K562 (cell line): Measurements from ENCODE around the gene DBNDD1. TPM values are rescaled to one million over a fixed set of nuclear protein-coding genes. Genes with fewer than 3 reads are reported as not detected.
"Not testable (repeated sequence)": the region's sequence is repeated elsewhere in the genome, so short reads cannot be mapped to it uniquely, and the experiment has no call there.

Experiments
- ATF2 ChIP-seq: sonication (generic); formaldehyde crosslinking; IDR thresholded peaks from 2 replicates; pipeline ENCODE4 v1.8.1; 2022; ENCODE audit warnings: missing genetic modification reagents
- BRD9 ChIP-seq: fragments of 450-650 bp; IDR thresholded peaks from 2 replicates; pipeline ENCODE4 v1.6.1; 2018; ENCODE audit warnings: low read depth; ENCODE audit not compliant: partially characterized antibody
- C11orf30 ChIP-seq: fragments of 450-650 bp; IDR thresholded peaks from 2 replicates; pipeline ENCODE4 v1.6.1; 2016; ENCODE audit warnings: low read depth, mild to moderate bottlenecking
- CBFA2T3 ChIP-seq: fragments of 450-650 bp; IDR thresholded peaks from 2 replicates; pipeline ENCODE4 v1.6.1; 2017
- CEBPG ChIP-seq, 3 experiments: fragments of 200-800 bp in 1 of 3; sonication (Bioruptor generic) in 1 of 3; sonication (generic) in 1 of 3; formaldehyde crosslinking in 1 of 3; IDR thresholded peaks in 2 of 3; conservative IDR thresholded peaks in 1 of 3; 2 replicates each; pipeline versions ENCODE4 v1.6.1 to v1.8.0; 2016 to 2022; ENCODE audit warnings: missing compliant biosample characterization in 2 of 3, missing genetic modification characterization in 2 of 3, mild to moderate bottlenecking in 1 of 3, missing genetic modification reagents in 1 of 3
- E2F1 ChIP-seq: sonication (generic); formaldehyde crosslinking; IDR thresholded peaks from 2 replicates; pipeline ENCODE4 v1.8.1; 2023; ENCODE audit warnings: mild to moderate bottlenecking, missing genetic modification reagents, moderate library complexity
- ETV6 ChIP-seq, 3 experiments: fragments of 150-350 bp in 1 of 3; sonication (generic) in 1 of 3; formaldehyde crosslinking in 1 of 3; IDR thresholded peaks; 2 replicates each; pipeline versions ENCODE4 v1.6.1 to v1.8.0; 2014 to 2022; ENCODE audit warnings: borderline replicate concordance in 2 of 3, low read depth in 2 of 3, antibody characterized with exemption in 1 of 3, low read length in 1 of 3, mild to moderate bottlenecking in 1 of 3, missing genetic modification reagents in 1 of 3
- HDAC3 ChIP-seq: fragments of 450-650 bp; IDR thresholded peaks from 2 replicates; pipeline ENCODE4 v1.6.1; 2018; ENCODE audit warnings: borderline replicate concordance, mild to moderate bottlenecking, moderate library complexity; ENCODE audit not compliant: partially characterized antibody
- NR2C1 ChIP-seq, 2 experiments: fragments of 450-650 bp; IDR thresholded peaks; 2 replicates each; pipeline ENCODE4 v1.6.1; 2017; ENCODE audit warnings: mild to moderate bottlenecking in 2 of 2, antibody characterized with exemption in 1 of 2, inconsistent platforms in 1 of 2, missing compliant biosample characterization in 1 of 2, missing genetic modification characterization in 1 of 2
- POLR2AphosphoS5 ChIP-seq: IDR thresholded peaks from 2 replicates; pipeline ENCODE4 v1.6.1; 2011; ENCODE audit warnings: mild to moderate bottlenecking, low read depth, low read length, moderate library complexity; ENCODE audit not compliant: control insufficient read depth, insufficient read depth
- SMAD4 ChIP-seq: fragments of 250-450 bp; sonication (Bioruptor Pico); conservative IDR thresholded peaks from 2 replicates; pipeline ENCODE4 v1.8.0; 2021; ENCODE audit warnings: inconsistent platforms, mild to moderate bottlenecking, moderate library complexity
- SP1 ChIP-seq: sonication (generic); formaldehyde crosslinking; IDR thresholded peaks from 2 replicates; pipeline ENCODE4 v1.8.1; 2022; ENCODE audit warnings: mild to moderate bottlenecking, missing genetic modification reagents
- polyA plus RNA-seq, 8 experiments: library from polyadenylated mRNA; depleted of rRNA in 4 of 8; stranded (reverse) in 5 of 8; unstranded in 3 of 8; fragments of >200 nt; fragmentation: Nextera tagmentation in 2 of 8; fragmentation: Illumina TruSeq in 1 of 8; extraction: Ambion mirVana in 2 of 8; extraction: Trizol in 1 of 8; gene quantifications; 2 replicates each; pipeline versions ENCODE4 v1.2.1 to v1.2.3, GENCODE V29; 2011 to 2014; ENCODE audit warnings: inconsistent platforms in 1 of 8, missing spikeins in 1 of 8
- total RNA-seq, 7 experiments: library from RNA; depleted of rRNA in 6 of 7; stranded (reverse); fragments of >200 nt in 6 of 7; fragmentation: Illumina TruSeq in 2 of 7; extraction: Trizol in 2 of 7; gene quantifications; 2 replicates each; pipeline versions ENCODE4 v1.2.1 to v1.2.3, GENCODE V29; 2011 to 2021; ENCODE audit warnings: low replicate concordance in 1 of 7
- TF ChIP-seq, protein P1 (sequence below), 2 experiments: fragments of 450-650 bp; IDR thresholded peaks; 2 replicates each; pipeline ENCODE4 v1.6.1; 2018; ENCODE audit warnings: mild to moderate bottlenecking in 2 of 2, low read depth in 1 of 2; ENCODE audit not compliant: partially characterized antibody in 2 of 2
- TF ChIP-seq, protein P2 (sequence below): sonication (generic); formaldehyde crosslinking; IDR thresholded peaks from 2 replicates; pipeline ENCODE4 v1.8.0; 2023; ENCODE audit warnings: mild to moderate bottlenecking, missing genetic modification reagents
- TF ChIP-seq, protein P3 (sequence below): sonication (generic); formaldehyde crosslinking; IDR thresholded peaks from 2 replicates; pipeline ENCODE4 v1.8.0; 2022; ENCODE audit warnings: missing genetic modification reagents, mild to moderate bottlenecking, moderate library complexity, borderline replicate concordance

DBNDD1 gene
- total and polyA plus RNA-seq, 9 of the 15 experiments (the other 6 are each of a cell fraction or from before 2014, with no cell fraction given): 0.55 to 13.0 (median 5.8) TPM

DNA sequence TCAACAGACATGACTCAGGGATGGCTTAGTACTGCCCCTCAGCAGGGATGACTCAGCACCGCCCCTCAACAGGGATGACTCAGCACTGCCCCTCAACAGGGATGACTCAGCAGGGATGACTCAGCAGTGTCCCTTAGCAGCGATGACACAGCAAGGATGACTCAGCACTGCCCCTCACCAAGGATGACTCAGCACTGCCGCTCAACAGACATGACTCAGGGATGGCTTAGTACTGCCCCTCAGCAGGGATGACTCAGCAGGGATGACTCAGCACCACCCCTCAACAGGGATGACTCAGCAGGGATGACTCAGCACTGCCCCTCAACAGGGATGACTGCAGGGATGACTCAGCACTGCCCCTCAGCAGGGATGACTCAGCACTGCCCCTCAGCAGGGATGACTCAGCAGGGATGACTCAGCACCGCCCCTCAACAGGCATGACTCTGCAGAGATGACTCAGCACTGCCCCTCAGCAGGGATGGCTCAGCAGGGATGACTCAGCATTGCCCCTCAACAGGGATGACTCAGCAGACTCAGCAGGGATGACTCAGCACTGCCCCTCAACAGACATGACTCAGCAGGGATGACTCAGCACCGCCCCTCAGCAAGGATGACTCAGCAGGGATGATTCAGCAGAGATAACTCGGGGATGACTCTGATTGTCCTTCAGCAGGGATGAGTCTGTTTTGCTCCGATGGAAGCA is 23.6 kb downstream of the DBNDD1 start (continued):
- TF ChIP-seq, protein P1, sequence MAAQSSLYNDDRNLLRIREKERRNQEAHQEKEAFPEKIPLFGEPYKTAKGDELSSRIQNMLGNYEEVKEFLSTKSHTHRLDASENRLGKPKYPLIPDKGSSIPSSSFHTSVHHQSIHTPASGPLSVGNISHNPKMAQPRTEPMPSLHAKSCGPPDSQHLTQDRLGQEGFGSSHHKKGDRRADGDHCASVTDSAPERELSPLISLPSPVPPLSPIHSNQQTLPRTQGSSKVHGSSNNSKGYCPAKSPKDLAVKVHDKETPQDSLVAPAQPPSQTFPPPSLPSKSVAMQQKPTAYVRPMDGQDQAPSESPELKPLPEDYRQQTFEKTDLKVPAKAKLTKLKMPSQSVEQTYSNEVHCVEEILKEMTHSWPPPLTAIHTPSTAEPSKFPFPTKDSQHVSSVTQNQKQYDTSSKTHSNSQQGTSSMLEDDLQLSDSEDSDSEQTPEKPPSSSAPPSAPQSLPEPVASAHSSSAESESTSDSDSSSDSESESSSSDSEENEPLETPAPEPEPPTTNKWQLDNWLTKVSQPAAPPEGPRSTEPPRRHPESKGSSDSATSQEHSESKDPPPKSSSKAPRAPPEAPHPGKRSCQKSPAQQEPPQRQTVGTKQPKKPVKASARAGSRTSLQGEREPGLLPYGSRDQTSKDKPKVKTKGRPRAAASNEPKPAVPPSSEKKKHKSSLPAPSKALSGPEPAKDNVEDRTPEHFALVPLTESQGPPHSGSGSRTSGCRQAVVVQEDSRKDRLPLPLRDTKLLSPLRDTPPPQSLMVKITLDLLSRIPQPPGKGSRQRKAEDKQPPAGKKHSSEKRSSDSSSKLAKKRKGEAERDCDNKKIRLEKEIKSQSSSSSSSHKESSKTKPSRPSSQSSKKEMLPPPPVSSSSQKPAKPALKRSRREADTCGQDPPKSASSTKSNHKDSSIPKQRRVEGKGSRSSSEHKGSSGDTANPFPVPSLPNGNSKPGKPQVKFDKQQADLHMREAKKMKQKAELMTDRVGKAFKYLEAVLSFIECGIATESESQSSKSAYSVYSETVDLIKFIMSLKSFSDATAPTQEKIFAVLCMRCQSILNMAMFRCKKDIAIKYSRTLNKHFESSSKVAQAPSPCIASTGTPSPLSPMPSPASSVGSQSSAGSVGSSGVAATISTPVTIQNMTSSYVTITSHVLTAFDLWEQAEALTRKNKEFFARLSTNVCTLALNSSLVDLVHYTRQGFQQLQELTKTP (IDR thresholded peaks at IDR 0.05; ENCODE audit: low read depth in 1 of 2, partially characterized antibody in 2 of 2): peak; percentile 75 to 94
- TF ChIP-seq CEBPG (CRISPR knock-in tag; IDR thresholded peaks at IDR 0.05) (peak; percentile 43), E2F1 (peak; percentile 20; the same call in 1 of the 2 replicates), C11orf30 (peak; percentile 99), NR2C1 (tag; IDR thresholded peaks at IDR 0.05) (peak; percentile 55; the same call in 1 of the 2 replicates), CBFA2T3 (peak; percentile 75), HDAC3 (peak; percentile 64), SMAD4 (CRISPR knock-in tag) (peak; percentile 87), BRD9 (peak; percentile 31), SP1 (CRISPR knock-in tag) (peak; percentile 86), ETV6 (CRISPR knock-in tag; IDR thresholded peaks at IDR 0.05; ENCODE audit: borderline replicate concordance) (0 out of 2 replicates have a peak, but pooled peaks have one; percentile 14), ATF2 (peak; percentile 91), POLR2AphosphoS5 (0 out of 2 replicates have a peak, but pooled peaks have one; percentile 47)
- not testable (repeated sequence) for TF ChIP-seq CEBPG (tag; conservative IDR thresholded peaks at IDR 0.05 in 1 of 2, IDR thresholded peaks at IDR 0.05 in 1 of 2); NR2C1 (IDR thresholded peaks at IDR 0.05); ETV6 (IDR thresholded peaks at IDR 0.05; ENCODE audit: borderline replicate concordance in 1 of 2, low read depth in 2 of 2, low read length in 1 of 2)
- TF ChIP-seq, protein P2, sequence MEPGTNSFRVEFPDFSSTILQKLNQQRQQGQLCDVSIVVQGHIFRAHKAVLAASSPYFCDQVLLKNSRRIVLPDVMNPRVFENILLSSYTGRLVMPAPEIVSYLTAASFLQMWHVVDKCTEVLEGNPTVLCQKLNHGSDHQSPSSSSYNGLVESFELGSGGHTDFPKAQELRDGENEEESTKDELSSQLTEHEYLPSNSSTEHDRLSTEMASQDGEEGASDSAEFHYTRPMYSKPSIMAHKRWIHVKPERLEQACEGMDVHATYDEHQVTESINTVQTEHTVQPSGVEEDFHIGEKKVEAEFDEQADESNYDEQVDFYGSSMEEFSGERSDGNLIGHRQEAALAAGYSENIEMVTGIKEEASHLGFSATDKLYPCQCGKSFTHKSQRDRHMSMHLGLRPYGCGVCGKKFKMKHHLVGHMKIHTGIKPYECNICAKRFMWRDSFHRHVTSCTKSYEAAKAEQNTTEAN (CRISPR knock-in tag): 0 out of 2 replicates have a peak, but pooled peaks have one; percentile 13
- TF ChIP-seq, protein P3, sequence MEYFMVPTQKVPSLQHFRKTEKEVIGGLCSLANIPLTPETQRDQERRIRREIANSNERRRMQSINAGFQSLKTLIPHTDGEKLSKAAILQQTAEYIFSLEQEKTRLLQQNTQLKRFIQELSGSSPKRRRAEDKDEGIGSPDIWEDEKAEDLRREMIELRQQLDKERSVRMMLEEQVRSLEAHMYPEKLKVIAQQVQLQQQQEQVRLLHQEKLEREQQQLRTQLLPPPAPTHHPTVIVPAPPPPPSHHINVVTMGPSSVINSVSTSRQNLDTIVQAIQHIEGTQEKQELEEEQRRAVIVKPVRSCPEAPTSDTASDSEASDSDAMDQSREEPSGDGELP: peak; percentile 79
